Anterior cingulate cortex (tissue), 58 donors: ENCODE data around the gene PTGR3.
A peak's percentile ranks its signal among the peaks of the same experiment; 100 is the strongest.

Source experiments
- DNase-seq, 58 donors: peaks; one replicate each; lab custom pipeline; 2025; lab: John Stamatoyannopoulos, UW

PTGR3 gene

GRCh38 chr18:75216911-75217689 is 8.2 kb upstream of the PTGR3 start:
- no peak for DNase-seq

- DNase-seq: no peak
Measured at GRCh38 chr18:75216212-75216910, 7.4 kb upstream of the PTGR3 start.

- no peak for DNase-seq
Measured at GRCh38 chr18:75215663-75216062, 6.7 kb upstream of the PTGR3 start.

DNA sequence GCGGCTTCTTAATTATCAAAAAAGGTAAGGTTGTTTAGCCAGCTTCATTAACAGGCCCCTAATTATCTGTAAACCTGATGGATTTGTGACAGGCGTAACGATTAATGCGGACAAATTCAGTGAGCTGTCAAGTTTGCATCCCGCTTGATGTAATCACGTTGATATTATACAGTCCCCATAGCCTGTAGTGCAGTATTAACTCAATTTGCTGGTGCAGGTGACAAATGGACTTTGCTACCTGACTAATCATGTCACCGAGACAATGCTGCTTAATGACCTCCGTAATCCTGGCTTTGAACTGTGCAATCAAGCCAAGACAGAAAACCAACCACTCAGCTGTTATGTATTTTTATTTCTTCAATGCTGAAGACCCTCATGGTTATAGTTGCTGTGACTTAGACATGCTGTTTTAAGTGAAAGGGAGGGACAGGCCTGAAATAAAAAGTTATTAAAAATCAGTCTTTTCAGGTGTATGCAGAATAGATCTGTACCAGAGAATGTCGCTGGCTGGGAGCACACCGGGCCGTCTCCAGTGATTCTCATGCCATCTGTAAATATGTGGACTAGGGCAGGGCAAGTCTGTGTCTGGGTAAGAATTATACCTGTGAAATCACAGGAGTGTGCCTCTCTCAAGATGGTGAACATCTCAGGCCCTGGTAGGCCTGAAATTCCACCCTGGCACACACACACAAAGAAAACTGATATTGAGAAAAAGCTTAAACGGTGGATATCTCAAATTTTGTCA is 6.0 kb upstream of the PTGR3 start:
- no peak for DNase-seq

DNA sequence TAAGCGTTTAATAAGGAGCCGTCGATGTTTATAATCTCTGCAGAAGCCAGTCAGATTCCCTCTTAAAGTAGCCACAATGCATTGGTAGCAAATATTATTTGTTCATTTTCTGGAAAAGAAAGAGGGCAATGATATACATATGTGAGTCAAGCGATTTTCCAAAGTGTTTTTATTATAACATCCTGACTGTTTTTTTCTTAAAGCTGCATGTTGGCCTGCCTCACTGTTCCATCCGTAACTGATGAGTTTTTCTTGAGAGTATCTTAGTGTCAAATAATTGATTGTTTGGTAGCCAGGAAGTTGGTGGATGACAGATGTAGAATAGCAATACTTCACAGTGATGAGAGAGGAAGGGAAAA is 5.4 kb upstream of the PTGR3 start:
- DNase-seq: no peak

GRCh38 chr18:75213611-75214331 is 4.8 kb upstream of the PTGR3 start:
- no peak for DNase-seq

- no peak for DNase-seq
Measured at GRCh38 chr18:75212751-75213090, 3.8 kb upstream of the PTGR3 start.

GRCh38 chr18:75211953-75212750 is 3.2 kb upstream of the PTGR3 start:
- peak in 6 of 58 donors; percentile 20 to 47 (median 29) for DNase-seq

GRCh38 chr18:75211626-75211952 is 2.6 kb upstream of the PTGR3 start:
- no peak for DNase-seq

DNA sequence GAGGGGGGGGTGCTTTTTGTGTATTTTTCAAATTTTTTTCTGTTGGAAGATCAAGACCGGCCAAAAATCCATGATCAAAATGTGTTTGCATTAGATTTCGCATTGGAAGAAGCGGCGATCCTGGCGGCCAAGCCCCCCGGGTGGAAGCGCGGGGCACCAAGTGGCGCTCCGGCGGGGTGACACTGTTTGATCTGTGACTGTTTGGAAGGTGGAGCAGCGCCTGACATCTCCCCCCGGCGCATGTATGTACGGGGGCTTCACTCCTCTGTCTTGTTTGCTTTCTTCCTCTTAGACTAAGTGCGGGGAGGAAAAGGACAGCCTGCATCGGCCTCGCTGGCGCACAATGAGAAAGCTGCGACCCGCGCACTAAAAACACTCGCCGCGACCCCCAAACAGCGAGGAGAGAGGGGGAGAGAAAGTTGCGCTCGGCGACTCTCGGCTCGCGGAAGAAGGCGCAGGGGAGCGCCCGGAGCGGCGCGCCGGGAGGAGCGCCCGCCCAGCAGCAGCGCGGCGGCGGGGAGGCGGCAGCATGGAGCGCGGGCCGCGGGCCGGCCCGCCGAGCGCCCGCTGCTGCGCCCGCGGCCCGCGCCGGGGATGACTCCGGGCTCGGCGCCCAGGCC is 2.2 kb upstream of the PTGR3 start:
- peak in 6 of 58 donors; percentile 22 to 58 (median 41) for DNase-seq

DNA sequence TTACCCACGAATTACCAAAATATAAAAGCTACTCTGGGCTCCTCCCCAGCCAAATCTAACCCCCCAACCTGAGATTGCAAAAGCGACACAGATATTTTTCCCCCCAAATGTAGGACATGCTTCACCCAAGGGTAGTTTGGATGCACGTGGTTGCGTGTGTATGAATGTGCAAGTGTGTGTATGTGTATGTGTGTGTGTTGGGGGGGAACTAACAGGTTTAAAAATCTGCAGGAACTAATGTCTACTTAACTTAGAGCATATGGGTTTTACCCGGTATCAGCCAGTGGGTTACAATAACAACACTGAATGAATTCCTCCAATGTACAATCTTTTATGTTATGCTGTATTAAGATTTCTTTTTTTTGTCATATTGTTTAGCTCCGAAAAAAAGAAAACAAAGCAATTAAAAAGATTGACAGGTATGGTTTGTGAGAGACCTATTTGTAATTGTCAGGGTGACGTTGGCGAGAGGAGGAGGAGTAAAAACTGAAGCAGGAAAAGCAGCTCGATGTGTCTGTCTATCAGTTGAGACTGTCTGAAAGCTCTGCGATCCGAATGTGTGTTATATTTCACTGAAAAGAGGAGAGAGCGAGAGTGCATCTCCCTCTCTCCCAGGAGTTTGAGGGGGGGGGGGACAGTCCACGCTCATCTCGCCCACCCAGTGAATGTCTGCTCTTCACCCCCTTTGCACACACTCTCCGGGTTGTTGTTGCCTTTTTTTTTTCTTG is 1.5 kb upstream of the PTGR3 start, which contains the start of gene TSHZ1:
TSHZ1 (plus strand) TSS at position 524 of the 728 bp plus-strand sequence. CDS start 1,080 bp downstream, outside the sequence.
- peak in 39 of 58 donors; percentile 24 to 86 (median 48) for DNase-seq

GRCh38 chr18:75209951-75210258 is 966 bp upstream of the PTGR3 start:
- DNase-seq: no peak

DNA sequence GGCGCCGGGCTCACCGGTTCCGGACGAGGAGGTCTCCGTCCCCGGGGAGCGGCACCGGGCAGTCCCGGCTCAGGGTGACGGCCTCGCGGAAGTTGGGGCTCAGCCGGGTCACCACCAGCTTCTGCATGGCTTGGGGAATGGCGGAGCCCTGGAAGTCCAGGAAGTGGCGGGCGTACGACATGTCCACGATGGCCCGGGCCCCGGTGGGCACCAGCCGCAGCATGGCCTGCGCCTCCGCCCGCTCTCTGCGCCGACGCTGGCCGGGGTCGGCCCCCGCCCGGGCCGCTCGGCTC is 157 bp downstream of the PTGR3 start:
- peak in 16 of 58 donors; percentile 46 to 81 (median 66) for DNase-seq

DNA sequence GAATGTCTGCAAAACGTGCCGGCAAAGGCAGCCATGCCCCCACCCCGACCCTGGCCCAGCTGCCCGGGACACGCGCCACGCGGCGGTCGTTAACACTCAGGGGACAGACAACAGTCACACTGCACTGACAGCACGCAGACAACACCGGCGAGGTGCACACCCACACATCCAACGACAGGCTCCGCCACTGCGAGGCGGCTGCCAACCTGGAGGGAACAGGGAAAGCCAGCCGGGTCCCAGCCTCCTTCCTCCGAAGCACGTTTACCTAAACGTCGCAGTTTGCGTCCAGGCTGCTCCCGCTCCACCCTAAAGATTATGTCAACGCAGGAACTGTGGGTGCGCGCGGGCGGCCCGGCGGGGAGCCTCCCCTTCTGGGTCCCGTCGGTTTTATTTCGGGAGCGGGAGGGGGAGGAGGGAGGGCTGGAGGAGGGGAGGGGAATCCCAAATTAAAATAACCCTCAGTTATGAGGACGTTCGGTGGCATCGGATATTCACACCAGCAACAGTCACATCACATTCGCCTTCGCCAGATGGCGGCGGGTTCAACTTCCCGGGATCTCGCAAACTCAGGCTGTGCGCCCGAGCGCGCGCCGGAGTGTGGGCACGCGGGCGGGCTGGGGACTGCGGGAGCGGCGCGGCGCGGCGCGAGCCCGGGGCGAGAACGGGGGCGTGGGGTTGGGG is 644 bp downstream of the PTGR3 start:
- peak in 39 of 58 donors; percentile 14 to 78 (median 53) for DNase-seq

DNA sequence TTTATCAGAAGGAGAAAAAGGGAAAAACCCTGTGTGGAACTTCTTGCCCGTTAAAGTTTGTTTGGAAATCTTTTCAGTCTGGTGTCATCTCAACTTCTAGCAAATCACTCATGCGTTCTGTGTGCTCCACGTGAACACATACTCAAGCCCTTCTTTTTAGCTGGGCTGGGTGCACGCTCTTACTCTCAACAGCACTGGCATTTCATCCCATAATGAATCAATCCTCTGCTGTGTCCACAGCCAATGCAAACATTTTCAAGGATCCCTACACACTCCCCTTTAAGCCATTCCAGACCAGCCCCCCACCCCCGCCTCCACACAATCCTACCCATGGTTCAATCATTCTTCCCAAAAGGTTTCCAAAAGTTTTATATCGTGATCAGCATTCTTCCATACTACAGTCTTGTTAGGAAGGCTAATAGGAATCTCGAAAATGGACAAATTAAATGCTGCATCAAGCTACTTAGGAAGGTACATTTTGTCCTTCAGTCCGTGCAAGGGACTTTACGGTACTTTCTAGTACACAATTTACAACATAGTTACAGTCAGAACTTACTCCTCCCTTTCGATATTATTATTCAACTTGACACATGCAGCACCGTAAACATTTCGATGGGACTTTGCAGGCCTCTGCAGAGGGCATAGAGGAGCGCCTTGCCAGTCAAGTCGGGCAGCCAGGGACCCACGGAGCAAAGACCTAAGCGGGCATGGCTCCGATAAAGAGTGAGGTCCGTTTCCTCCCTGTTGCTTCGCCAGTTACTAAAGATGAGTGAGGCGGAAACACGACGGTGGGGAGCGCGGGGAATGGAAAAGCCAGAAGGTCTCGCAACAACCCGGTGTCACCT is 1.4 kb downstream of the PTGR3 start:
- no peak for DNase-seq

DNA sequence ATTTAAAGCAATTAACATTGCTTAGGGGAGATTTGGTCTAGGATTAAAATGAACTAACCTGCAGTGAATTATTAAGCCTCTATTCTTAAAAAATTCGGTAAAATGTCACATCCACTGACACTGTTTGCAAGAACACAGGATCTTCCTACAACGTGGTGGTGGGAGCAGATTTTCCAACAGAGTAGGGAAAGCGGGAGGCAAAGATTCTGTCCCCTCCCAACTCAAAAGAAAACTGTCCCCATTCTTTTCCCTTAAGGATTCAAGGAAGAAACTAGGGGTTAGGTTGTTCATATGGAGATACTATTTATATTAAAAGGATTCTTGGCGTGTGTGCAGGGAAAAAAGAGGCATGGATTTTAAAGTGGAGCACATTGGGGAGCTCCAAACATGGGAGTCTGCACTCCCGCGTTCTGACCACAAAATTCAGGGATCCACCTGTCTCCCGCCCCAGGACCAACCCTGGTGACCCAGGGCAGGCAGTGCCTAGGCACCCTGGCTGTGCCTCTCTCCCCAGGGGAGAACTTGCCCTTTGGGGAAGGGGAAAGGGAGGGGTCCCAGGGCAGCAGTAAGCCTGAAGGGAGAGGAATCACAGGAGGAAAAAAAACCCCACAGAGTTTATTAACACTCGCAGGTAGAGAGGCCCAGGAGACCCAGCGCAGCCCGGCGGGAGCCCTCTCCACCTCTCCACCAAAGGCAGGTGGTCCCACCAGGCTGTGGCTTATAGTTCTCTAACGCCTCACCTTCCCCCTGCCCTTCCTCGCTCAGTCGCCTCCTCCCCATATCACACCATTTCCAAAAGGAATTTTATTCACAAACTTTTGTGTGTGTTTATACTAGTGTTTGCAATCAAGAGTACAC is 2.3 kb downstream of the PTGR3 start:
- DNase-seq: no peak
